ENCODE data around the gene TIGD3.

DNA sequence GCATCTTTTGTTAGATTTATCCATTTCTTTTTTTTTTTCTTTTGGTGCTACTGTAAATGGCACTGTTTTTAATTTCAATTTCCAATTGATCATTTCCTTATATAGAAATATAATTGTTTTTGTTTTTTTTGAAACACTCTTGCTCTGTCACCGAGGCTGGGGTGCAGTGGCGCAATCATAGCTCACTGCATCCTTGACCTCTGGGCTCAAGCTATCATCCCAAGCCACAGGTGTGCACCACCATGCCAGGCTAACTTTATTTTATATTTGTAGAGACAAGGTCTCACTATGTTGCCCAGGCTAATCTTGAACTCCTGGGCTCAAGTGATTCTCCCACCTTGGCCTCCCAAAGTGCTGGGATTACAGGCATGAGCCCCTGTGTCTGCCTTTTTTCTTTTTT lies 48.2 kb downstream of the TIGD3 start:
- TF ChIP-seq CTCF (IDR thresholded peaks at IDR 0.05) (no peak), POLR2A (IDR thresholded peaks at IDR 0.05) (no peak), POLR2AphosphoS5 (IDR thresholded peaks at IDR 0.05) (no peak), EP300 (IDR thresholded peaks at IDR 0.05) (no peak)

Data from gastroesophageal sphincter (tissue), 3 donors.